Fibroblast of villous mesenchyme (primary cell): ENCODE measurements around the gene CCDC160. TPM values are rescaled to one million over a fixed set of nuclear protein-coding genes. Genes with fewer than 3 reads are reported as not detected.

Experiments
- DNase-seq: peaks from one replicate; pipeline ENCODE4 v3.0.0-alpha.2; 2010; ENCODE audit warnings: low read depth
- H3K4me3 ChIP-seq: 2 replicates; pipeline ENCODE4 v1.5.1; 2011; ENCODE audit warnings: low read depth, mild to moderate bottlenecking, low read length
- total RNA-seq: library from RNA; depleted of rRNA; stranded (reverse); fragments of >200 nt; gene quantifications from 2 replicates; pipeline ENCODE4 v1.2.3, GENCODE V29; 2012
- TF ChIP-seq, protein P1 (sequence below): IDR thresholded peaks from 2 replicates; pipeline ENCODE4 v1.5.1; 2012; ENCODE audit warnings: low read depth, mild to moderate bottlenecking, low read length; ENCODE audit not compliant: insufficient read depth

CCDC160 gene
- total RNA-seq, 1 donor = 0.43 TPM

DNA sequence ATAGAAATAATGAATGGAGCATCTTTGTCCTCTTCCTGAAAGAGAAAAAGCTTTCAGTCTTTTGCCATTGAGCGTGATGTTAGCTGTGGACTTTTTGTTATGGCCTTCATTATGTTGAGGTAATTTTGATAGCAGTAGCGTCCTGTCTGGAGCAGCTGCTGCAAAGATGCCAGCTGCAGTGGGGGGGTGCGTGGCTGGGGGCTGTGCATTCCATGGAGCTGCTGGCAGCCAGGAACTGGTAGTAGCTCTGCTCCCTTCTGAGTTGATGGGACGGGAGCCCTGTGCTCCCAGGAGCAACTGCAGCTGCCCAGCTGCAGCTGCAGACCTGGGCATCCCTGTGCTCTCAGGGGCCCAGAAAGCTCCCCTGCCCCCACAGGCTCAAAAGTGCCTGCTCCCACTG is 50.4 kb downstream of the CCDC160 start:
- TF ChIP-seq, protein P1, sequence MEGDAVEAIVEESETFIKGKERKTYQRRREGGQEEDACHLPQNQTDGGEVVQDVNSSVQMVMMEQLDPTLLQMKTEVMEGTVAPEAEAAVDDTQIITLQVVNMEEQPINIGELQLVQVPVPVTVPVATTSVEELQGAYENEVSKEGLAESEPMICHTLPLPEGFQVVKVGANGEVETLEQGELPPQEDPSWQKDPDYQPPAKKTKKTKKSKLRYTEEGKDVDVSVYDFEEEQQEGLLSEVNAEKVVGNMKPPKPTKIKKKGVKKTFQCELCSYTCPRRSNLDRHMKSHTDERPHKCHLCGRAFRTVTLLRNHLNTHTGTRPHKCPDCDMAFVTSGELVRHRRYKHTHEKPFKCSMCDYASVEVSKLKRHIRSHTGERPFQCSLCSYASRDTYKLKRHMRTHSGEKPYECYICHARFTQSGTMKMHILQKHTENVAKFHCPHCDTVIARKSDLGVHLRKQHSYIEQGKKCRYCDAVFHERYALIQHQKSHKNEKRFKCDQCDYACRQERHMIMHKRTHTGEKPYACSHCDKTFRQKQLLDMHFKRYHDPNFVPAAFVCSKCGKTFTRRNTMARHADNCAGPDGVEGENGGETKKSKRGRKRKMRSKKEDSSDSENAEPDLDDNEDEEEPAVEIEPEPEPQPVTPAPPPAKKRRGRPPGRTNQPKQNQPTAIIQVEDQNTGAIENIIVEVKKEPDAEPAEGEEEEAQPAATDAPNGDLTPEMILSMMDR = no peak
- no peak overlapping the region for H3K4me3 ChIP-seq
- DNase-seq = no peak

- TF ChIP-seq, protein P1 = peak; percentile 34
- peak; percentile 0 for DNase-seq
- H3K4me3 ChIP-seq = no peak overlapping the region
Observed at GRCh38 chrX:134294548-134294947, 57.6 kb downstream of the CCDC160 start.

Other genes starting within 250 kb of the CCDC160 start
- gene PHF6, start 136.1 kb downstream of the CCDC160 start, total RNA-seq = 19.3 and 31.1 TPM in 2 replicates
- gene HPRT1, start 223.0 kb downstream of the CCDC160 start, total RNA-seq = 6.8 and 17.3 TPM in 2 replicates